B cell (primary cell): ENCODE data around the gene MCTP1.

ENCODE experiments used
- EZH2 ChIP-seq: IDR thresholded peaks from 2 replicates; pipeline ENCODE4 v1.6.1; 2012; ENCODE audit warnings: borderline replicate concordance, low read depth, mild to moderate bottlenecking, moderate library complexity, low read length; ENCODE audit not compliant: insufficient read depth, poor library complexity, severe bottlenecking
- TF ChIP-seq, protein P1 (sequence below): fragments of 200-600 bp; IDR thresholded peaks from one replicate; pipeline ENCODE4 v1.8.0; 2022; ENCODE audit warnings: antibody characterized with exemption, mild to moderate bottlenecking

DNA sequence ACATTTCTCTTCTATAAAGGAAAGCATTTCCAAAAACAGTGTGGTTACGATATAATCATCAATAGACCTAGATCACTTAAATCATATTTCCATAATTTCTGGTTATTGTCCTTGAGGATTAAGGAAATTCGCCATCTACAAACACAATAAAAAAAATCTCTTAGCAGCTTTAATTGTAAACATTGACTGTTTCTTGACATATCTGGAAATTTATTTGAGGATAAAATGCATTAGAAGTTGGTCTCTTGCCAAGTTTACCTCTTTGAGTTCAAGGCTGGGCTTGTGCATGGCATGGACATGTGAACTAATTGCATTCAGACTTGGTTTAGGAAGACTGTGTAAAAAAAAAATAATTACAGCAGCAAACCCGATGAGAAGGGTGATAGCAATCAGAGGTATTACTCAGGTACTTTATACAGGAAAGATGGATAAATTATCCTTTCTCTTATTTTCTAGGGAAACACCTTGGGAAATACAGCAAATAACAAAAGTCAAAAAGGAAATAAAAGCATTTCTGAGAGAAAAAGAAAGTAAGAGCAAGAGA lies 428.6 kb downstream of the MCTP1 start:
- TF ChIP-seq, protein P1, sequence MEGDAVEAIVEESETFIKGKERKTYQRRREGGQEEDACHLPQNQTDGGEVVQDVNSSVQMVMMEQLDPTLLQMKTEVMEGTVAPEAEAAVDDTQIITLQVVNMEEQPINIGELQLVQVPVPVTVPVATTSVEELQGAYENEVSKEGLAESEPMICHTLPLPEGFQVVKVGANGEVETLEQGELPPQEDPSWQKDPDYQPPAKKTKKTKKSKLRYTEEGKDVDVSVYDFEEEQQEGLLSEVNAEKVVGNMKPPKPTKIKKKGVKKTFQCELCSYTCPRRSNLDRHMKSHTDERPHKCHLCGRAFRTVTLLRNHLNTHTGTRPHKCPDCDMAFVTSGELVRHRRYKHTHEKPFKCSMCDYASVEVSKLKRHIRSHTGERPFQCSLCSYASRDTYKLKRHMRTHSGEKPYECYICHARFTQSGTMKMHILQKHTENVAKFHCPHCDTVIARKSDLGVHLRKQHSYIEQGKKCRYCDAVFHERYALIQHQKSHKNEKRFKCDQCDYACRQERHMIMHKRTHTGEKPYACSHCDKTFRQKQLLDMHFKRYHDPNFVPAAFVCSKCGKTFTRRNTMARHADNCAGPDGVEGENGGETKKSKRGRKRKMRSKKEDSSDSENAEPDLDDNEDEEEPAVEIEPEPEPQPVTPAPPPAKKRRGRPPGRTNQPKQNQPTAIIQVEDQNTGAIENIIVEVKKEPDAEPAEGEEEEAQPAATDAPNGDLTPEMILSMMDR, result no peak
- no peak for TF ChIP-seq EZH2
